HUDEP-2 (cell line): ENCODE data around the gene OLIG3.

Experiments used
- DNase-seq, 76 experiments: peaks; one replicate each; lab custom pipeline; 2025; ENCODE audit not compliant: unreplicated experiment in 76 of 76; lab: John Stamatoyannopoulos, UW

OLIG3 gene

DNA sequence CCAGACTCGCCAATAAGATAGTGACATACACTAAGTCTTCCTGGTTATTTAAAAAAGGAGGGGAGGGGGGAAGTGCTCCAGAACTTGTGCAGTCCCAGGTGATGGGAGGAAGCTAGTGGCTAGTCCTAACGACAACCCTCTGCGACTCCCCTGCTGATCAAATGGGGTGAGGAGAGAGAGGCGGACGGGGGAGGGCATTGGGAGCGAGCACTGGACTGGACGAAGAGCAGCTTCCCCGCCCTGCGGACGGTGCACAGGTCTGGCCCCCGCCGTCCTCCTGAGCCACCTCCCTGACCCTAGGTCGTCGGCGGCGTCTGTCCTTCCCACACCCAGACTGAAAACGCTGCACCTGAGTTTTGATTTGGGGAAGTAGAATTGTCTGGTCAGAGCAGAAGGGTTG is 2.2 kb upstream of the OLIG3 start:
- no peak for DNase-seq

DNA sequence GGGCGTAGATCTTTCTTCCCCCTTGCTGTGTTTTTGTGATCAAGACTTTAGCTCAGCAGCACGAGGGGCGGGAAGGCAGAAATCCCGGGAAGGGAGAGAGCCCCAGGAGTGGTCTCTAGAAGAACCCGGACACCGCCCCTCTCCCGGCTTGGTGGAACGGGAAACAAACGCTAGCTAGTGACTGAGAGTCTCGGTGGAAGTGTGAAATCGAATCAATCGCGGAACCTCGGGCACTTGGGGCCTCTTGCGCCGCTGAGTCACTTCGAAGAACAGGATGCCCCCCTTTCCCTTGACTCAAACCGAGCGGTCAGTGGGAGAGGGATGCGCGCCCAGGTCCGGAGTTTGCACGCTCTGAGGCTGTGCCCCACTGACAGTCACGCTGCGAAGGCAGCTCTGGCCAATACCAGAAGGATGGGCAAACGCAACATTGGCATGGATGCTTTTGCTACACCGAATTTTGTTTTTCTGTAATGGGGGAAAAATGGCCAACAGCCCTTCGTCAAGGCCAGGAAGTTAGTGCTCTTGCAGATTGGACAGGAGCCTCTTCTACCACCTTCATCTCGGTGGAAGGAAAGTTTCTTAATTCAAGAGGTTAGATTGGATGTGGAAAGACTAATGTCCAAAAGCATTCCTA is 1.6 kb upstream of the OLIG3 start:
- no peak for DNase-seq

DNA sequence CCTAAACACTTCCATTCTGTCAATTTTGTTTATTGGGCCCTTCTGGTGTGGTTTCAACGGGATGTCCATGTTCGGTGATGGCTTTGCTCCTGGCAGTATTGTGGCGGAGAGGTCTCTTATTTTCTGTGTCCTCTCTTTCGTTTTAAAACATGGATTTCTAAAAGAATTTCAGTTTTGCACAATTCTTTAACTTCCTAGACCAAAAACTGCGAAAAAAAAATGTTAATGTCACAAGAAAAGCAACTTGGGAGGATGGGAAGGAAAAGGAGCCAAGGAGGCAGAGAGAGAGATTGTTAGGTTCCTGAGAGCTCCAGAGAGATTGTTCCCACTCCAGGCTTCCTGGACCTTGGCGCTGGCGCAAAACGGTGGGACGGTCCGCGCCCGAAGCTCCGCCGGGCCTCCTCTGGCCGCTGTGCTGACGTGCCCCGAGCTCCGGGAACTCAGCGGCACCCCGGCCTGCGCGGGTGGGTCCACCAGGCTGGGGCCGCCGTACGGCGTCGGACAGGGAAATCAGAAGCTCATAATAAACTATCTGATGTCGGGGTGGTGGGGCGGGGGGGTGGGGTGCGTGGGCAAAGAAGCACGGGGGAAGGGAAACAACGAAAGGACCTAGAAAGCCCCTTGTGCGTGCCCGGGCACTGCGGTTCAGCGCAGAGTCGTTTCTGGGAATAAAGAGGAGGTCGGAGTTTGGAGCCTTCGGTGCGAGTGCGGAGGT is 951 bp upstream of the OLIG3 start:
- DNase-seq = no peak

DNA sequence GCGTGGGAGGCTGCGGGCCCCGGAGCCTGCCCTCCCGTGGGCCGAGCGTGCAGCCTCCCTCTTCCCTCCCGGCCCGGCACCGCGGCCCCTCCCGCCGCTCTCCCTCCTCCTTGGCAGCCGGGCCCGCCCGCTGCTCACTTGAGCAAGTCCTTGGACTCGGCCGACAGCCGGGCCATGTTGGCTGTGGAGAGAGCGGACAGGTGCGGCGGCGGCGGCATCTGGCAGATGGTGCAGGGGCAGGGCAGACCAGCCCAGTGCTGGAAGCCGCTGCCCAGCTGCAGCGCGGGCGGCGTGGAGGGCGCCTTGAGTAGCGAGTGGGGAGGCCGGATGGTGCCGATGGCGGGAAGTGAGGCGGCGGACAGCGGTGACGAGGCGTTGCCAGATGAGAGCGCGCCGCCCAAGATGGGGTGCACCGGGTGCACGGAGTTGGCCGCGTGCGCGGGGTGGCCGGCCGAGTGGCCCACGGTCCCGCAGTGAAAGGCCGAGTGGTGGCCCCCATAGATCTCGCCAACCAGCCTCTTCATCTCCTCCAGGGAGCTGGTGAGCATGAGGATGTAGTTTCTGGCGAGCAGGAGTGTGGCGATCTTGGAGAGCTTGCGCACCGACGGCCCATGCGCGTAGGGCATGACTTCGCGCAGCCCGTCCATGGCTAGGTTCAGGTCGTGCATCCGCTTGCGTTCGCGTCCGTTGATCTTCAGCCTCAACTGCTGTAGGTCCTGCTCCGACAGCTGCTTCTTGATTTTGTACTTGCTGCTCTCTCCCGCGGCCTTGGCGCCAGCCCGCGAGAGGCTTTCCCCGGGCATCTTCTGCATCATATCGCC is 766 bp downstream of the OLIG3 start:
- no peak for DNase-seq

DNA sequence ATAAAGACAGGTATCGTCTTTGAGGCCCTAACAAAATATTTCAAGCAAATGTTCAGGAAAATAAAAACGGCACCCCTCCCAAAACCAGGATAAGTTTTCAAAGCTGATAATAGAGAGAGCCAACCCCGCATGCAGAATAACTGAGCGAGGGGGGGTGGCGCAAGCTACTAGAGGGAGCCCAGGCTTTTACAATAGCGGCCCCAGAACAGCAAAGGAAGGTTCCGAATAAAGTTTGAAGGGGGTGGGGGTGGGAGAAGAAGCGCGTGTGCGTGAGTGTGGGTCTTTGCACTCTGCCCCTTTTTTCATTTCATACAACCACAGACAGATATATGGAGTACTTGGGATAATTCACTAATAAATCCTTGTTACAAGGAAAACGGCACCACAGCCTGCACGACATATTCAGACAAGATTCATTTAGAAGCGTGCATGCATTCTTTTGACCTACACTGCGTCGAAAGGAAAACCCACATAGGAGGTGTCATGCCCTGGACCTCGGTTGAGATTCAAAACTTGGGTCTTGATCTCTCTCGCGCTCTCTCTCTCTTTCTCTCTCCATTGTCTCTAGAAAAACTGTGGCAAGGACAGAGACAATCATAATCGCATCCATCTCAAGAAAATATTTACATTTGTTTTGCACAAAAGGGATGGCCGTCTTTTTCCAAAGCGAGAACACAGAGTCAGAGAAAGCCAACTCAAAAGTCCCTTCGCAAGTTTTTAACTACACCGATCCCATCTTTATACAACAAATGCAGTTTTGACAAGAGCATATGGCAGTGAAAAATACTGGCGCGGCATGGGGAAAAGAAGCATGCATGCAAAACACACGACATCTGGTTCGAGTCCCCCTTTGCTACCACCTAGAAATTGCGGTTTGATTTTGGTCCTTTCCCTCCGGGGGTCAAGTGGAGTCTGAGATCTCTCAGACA is 1.6 kb downstream of the OLIG3 start:
- no peak for DNase-seq

DNA sequence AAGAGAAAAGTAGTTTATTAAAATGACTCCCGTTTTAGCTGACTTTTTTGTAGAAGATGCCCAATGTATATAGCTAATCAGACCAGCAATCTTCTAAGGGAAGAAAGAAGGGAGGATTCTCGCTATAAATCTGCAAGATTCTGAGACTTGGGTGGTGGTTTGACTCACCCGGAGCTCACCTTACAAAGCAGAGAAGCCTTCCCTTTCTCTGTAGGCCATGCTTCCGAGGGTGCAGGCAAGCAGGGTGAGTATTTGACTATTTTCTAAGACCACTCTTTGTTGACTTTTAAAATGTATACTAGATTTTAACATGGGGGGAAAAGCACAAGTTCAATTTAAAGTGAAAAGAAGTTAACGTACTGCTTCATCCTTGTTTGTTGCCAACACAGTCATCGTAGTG is 2.7 kb downstream of the OLIG3 start:
- DNase-seq = no peak

DNA sequence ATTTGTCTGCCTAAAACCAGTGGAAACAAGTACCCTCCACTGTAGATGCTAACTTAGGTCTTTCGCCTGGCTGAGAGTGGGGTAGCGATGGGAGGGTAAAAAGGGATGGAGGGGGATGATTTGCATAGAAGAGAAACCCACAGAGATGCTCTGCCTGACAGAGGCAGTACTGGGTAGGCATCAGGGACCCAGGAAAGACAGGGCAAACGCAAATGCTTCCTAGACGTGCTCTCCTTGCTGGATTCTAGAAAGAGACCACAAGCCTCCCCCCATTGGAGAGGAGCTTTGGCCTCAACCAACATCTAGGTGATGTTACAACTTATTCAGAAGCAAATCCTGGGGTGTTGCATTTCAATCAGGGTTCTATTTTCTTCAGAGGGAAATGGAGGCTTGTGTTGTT is 3.2 kb downstream of the OLIG3 start:
- no peak for DNase-seq

DNA sequence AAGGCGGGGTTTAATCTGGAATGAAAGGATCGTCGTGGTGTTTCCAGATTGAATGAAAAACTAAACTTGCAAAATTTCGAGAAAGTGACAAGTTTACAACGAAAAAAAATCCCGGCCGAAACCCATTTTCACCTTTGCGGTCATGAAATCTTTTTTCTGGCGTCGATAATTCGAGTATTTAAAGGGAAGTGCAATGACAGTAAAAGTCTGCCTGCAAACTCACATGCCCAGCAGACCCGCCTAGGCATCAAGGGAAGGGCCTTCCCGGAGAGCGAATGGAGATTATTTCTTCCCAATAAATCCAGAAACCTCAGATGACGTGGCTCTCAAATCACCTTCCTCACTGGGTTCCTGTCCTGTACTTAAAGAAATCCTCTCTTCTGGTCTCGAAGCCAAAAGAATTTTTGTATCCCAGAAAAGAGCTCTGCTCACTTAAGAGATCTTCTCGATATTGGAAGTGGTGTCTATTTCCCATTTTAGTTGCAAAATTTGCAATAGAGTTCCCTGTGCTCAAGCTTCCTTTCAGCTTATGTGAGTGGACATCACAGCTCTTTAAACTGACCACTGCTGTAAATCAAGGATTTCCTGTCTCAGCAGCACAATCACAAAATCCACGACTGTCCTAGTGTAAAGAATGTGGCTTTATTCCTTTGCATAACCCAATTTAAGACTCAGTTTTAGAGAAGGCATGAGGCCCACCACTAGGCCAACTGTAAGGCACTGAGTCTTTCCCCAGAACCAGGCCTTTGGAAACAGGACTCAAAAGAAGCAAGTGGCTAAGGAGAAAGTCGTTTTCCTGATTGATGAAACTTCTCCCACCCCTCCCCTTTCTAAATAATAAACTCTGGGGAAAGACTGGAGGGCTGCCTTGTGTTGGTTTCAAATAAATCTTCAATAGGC is 3.9 kb downstream of the OLIG3 start:
- DNase-seq = no peak

DNA sequence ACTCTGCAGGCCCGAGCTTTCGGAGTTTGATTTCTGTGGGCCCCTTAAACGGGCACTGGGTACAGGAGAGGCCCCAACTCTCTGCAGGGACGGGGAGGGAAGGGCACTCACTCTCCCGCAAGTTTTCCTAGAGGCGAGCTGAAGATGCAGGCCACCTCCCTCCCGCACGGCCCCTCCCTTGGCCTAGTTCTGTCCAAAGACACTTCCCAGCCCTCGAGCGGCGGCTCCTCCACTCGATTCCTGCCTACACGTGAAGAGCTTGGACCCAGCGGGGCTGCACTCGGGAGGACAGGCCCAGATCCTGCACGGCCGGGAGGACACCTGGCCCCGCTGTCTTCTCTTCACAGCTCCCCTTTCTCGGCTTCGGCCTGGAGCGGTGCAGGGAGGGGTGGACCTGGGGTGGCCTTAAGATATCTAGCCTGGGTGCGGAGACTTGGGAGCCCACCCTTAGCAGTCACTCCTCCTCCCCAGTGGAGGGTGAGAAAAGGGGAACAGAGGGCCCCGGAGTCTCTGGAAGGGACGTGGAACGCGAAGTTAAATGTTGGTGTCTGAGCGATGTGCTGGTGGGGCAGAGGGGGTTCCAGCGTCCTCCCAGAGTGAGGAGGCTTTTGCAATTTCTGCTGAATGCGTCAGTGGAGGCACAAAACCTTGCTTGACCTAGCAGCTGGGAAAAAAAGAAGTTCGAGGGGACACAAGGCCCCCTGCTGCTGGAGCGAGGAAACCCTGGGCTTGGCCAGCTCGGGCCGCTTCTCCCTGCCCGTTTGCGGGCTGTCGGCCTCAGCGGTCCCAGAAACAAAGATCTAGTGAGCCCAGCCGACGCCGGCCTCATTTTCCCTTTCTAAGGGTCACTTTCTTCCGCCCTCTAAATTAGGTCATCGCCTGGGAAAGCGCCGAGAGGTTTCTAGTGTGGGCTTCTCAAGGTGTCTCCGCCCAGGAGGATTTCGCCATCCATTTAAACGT is 4.9 kb downstream of the OLIG3 start:
- no peak for DNase-seq

DNA sequence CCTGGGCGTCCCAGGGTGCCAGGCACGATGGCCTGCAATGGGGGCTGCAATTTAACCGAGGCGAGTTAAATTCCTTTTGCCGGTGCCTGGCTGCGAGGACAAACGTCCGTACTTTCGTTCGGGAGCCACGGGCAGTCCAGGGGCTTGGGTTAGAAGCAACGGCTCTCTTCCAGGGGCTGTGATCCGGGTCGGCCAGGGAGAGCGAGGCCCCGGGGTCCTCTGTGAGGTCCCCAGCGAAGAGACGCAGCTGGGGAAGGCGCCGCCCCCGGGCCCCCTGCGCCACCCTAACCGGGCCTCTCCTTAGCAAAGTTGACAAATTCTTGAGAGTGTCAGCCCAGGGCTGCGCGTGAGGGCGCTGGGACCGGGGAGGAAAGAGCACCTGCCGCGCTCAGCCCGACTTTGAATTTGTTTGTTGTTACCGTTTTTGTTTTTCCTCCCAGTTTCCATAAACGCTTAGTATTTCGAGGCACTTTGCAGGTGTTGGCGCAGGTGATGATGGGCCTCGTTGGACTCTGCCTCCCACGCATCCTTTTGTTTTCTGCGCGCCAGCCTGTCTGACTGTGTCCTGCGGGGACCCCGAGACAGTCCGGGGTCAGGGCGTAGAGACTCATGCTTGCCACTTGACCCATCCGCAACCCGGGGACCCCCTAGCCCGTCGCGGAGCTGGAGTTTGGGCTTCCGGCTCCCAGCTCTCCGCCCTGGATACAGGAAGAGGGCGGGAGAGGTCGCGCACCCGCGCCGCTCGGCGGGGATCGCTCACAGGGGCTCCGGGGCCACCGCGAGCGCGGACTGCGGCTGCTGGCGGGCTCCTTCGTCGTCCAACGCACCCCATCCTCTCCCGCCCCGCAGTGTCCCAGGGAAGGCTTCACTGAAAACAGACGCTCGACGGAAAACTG is 5.8 kb downstream of the OLIG3 start:
- no peak for DNase-seq

DNA sequence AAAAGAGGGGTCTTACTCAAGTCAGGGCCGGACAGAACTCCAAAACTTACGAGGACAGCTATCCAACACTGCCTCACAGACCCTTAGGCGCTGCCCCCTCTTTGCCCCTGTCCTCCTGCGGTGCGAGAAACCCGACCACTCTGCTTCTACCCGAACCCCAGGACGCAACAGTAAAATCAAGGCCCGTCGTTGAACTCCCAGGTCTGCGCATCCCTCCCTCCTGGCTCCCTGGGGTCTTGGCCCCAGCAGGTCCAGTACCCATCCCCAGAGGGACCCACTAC is 6.4 kb downstream of the OLIG3 start:
- DNase-seq = no peak

DNA sequence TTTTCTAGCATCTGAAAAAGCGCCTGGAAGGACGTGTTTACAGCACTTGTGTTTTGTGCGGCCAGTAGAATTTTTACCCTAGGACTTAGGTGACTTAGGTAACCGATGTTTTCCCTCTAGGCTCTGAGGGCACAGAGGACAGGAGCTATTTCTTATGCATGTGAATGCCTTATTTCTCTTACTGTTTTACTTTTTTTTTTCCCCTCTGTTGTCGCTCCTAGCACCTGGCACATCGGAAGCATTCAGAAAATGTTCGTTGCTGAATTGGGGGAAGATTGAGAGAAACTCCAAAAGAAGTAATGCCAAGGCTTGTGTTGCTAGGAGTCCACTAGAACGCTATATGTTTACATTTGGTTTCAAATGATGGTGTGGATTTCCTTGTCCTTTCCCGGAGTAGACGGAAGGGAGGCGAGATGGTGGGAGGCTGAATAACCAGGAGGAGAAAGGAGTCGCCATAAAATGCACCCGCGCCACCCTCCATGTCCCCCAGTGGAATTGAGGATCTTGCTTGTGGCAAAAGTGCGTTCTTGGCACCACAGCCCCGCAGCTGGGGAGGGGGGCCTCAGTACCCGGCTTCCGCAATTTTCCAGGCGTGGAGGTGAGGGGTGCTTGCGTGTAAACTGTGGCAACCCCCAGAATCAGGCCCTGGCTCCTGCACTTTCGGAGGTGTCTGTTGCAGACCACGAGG is 6.9 kb downstream of the OLIG3 start:
- no peak for DNase-seq

DNA sequence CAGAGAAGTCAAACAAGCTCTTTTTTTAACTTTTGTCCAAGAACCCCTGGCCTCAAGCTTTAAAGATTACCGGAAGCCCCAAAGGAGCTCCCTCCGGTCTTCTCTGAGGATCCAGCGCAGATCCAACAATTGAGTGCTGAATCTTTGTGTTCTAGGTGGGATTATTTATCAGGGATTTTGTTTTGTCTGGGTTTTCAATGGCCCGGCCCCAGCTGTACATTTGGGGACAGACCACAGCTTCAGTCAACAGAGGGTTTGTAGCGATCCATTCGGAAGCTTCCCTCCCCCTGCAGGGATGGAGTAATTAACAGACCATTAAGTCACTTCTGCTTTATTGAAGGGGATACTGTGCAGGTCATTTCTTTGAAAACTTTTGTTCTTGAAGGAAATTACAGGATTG is 7.8 kb downstream of the OLIG3 start:
- no peak for DNase-seq

DNA sequence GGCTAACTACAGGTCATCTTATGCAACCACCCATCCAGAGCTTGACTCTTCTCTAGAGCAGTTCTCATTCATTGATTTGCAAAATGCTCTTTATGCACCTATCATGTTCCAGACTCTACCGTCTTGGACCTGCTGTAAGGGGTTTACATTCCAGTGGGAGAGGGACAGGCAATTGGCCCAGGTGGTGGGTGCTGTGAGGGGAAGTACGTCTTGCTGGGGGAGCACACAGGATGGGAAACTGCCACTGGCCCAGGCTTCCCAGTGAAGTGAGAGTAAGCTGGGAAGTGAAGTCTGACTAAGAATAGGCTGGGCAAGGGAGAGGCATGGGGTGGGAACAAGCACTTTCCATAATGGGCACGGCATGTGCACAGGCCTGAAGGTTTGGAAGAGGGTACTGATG is 13.8 kb downstream of the OLIG3 start:
- DNase-seq = no peak

DNA sequence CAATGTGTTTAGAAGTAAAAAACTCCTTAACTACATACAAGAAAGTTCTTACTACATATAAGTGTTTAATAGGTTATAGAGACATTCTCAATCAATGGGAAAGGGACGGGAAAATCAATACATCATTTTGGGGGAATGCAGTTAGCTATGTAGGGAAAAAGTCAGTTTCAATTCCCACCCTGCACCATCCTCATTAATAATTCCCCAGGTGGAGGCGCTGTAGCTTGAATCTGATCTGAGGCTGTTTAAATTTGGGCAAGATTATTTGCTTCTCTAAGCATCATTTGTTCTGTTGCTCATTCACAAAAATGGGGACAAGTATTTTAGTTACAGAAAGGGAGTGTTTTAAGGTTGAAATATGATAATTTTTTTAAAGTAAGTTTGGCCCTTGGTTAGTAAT is 19.1 kb downstream of the OLIG3 start:
- DNase-seq = no peak

DNA sequence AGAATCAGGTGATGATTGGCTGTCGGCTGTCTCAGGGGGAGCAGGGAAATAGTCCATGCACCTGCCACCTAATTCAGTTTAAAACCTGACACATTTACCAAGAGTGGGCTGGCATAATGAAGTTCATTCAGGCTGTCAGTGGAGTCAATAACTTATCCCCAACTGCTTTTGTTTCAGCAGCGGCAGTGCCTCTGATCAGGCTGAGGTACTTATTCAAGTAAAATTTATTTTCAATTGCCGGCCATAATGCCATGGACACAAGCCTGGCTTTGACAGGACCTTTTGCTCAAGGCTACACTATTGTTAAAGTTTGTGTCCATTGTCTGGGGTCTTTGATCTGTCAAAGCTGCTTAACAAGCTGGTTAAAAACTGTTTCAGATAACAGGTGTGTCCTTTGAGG is 20.6 kb downstream of the OLIG3 start:
- DNase-seq = no peak

DNA sequence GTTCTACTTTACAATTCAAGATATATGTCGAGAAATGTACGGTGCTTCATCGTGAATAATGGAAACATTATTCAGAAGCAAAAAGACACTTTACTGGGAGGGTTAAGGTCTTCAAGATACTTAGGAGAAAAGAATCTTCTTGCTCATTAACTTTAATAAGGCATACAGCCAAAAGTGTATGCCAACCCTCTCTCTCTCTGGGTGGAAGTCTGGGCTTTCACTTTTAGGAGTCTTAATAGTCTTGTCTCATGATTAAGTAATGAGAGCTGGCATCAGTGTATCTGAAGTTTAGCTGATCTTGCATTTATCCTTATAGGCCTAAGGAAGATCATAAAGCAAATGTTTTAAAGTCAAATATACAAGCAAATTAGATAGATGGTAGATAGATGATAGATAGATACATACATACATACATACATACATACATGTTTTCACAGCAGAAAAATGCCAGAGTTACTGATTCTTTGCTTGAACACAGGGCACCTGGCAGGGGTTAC is 21.5 kb downstream of the OLIG3 start:
- no peak for DNase-seq
